Measurements from ENCODE around the gene CCDC33.

The CCDC33 gene

GRCh38 chr15:74235962-74236361 is at the start of gene CCDC33:
Gene CCDC33, plus strand, starts transcription at chr15:74236326. Its CDS starts 394 bp downstream, at chr15:74236720.
- DNase-seq: peak; percentile 79

- DNase-seq: no peak
Measured at GRCh38 chr15:74188216-74188615, 47.9 kb upstream of the CCDC33 start.

DNA sequence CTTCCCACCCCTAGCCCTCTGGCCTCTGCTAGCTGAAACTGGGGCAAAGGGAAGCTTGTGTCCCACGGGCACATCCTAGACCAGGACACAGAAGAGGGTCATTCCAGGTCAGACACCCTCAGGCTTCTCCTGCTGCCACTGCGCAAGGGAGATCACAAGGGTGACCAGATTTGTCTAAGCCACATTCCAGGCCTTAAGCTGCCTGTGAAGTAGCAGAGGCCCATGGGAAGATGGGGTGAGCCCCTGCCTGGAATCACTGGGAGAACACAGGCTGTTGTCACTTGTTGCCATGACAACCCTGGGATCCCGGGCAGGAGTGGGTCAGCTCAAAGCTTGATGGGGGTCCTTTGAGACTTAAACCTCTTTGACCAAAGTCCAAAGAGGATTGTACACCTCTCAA is 44.3 kb upstream of the CCDC33 start:
- no peak for DNase-seq

DNA sequence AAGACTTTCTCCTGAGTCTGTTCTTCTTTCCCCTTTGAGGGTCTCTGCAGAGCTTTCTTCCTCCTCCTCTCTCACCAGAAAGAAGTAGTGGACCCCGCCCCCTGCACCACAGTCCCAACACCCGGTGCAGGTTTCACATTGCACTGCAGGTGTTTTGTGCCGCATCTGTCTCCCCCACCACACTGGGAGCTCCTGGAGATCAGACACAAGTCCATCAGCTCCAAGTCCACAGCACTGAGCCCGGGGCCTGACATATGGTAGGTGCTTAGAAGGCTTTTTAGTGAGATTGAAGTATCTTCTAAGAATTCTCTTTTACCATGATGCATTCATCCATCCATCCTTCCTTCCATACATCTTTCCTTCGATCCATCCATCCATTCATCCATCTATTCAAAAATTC is 43.4 kb upstream of the CCDC33 start:
- DNase-seq: no peak

DNA sequence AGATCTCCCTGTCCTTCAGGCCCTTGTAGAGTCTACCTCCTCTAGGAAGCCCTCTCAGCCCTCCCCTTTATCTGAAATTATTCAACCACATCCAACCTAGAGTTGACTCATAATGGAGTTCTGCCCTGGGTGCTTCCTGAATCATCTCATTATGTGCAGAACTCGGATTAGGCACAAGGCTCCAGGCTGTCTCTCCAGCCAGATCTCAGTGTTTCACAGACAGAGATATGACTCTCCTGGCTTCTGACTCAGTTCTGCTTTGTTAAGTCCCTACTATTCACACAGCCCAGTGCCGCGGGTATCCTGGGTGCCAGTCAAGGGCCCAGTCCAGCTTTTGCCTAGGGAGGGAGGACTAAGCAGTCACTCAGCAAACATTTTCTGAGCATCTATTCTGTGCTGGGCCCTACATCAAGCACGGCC is 42.8 kb upstream of the CCDC33 start:
- DNase-seq: no peak

GRCh38 chr15:74193905-74194304 is 42.2 kb upstream of the CCDC33 start:
- no peak for DNase-seq

DNA sequence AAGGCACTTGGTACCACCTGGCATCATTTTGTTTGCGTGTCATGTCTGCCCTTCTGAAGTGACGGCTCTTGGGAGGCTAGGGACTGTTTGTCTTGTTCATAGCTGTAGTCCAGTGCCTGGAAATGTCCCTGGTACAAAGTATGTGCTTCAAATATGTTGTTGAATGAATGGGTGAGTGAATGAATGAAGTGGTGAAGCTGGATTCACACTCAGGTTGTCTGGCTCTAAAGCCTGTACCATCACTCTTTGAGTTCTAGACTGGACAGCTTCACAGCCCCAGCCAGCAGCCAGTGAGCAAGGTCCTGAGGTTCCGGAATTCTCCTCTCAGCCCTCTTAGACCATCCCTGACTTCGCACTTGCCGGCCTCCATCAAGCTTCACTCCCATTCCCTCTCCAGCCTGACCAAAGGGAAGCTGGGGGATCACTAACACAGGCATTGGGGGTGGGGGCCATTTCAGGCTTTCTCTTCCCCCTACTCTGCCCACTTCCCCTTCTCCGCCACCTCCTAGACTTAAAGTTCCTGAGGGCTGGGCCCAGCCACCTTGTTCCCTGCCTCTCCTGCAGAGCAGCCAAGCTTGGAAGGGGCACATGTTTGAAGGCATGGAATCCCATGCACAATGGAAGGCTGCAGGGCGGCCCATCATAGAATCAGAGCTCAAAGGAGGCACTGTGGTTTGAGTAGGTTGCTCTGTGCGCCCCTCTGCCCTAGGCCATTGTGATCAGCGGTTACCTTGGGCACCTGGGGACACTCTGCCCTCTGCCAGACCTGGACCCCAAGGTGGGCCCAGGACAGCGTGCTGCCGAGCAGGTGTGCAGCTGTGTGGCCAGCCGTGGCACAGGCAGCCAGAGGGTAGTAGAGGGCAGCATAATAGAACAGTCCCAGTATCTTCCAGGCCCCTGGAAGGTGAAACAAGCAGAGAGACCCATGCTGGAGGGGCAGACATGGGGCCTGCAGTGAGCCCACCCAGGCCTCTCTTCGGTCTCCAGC is 41.3 kb upstream of the CCDC33 start:
- DNase-seq: no peak

GRCh38 chr15:74196175-74196574 is 40.0 kb upstream of the CCDC33 start:
- DNase-seq: no peak

GRCh38 chr15:74197176-74197965 is 38.8 kb upstream of the CCDC33 start:
- no peak for DNase-seq

DNA sequence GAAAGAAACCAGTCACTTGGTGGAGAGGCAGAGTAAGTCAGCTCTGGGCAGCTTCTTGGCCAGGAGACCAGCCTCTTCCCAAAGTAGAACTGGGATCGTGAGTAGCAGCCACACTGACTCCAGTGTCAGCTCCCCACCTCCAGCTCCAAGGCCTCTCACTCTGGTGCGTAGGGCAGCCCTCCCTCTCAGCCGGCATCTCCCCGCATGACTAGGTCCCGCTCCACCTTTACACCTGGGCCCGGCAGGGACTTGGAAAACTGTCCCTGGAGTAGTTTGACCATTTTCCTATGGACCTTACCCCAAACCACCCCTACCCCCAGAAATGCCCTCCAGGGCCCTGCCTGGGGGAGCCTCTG is 36.9 kb upstream of the CCDC33 start:
- DNase-seq: no peak

GRCh38 chr15:74200412-74200815 is 35.7 kb upstream of the CCDC33 start:
- DNase-seq: no peak

GRCh38 chr15:74200871-74201419 is 35.2 kb upstream of the CCDC33 start:
- DNase-seq: no peak

DNA sequence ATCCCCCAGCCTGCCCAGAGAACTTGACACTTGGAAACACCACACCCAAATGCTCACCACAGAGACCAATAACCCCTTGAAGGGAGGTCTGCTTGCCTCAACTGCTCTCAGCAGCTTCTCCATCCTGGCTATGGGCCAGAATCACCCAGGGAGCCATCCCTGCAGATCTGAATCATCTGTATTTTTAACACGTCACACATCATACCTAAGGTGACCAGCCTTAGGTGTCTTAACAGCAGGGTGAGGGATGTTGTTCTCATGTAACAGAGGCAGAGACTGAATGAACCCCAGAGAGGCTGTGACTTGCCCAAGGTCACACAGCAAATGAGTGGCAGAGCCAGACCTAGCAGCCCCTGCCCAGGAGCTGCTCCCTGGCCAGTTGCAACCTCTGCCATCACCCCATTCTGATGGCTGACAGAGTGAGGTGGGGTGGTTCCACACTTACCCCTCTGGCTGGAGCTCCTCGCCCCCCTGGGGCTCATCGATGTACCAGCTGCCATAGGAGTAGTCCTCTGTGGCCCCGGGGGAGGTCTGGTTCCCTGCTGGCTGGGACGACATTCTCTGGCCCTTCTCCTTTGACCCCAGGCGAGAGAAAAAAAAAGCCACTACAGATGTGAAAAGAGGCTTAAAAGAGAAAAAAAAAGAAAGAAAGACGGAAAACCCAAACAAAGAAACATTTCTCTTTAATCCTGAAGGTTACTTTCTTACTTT is 34.3 kb upstream of the CCDC33 start:
- DNase-seq: no peak

DNA sequence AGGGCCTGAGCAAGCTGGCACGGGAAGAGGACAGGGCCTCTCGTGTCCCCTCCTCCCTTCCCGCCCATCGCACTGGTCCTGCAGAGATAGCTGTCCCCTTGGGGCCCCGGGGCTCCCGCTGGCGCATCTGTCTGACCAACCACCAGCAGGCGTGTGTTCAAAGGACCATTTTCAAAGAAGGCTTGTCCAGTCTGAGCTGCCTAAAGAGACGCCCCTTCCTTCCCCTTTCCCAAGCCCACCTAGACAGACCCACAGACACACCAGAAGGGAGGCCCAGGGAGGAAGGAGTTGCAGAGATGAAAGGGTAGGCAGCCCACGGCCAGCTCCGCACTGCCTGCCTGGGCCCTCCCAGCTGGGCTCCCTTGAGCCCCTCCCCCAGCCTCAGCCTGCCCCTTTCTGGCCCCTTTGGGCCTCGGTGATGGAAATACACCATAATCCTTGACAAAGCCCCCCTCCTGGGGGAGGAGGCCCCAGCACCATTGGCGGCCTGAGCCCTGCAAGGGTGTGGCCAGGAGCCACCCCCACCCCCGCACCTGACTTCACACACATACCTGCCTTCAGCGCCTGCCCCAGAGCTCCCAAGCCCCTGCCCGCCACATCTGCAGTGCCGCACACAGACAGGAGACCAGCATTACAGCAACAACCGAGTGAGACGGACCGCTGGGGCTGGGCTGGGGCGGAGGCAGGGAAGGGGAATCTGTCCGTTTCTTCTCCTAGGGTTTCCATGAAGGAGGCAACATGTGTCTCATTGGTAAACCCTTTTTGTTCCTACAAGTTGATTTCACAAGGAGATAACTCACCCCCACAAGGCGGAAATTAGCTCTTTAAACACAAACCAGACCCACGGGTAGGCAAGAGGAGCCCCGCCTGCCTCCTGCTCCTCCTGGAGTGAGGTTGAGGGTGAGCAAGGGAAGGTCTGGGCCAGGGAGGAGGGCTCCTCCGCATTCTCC is 33.4 kb upstream of the CCDC33 start, which contains the start of gene STRA6:
STRA6 (minus strand) TSS at position 336 of the 950 bp plus-strand sequence. CDS start 520 bp downstream, outside the sequence.
- DNase-seq: no peak

DNA sequence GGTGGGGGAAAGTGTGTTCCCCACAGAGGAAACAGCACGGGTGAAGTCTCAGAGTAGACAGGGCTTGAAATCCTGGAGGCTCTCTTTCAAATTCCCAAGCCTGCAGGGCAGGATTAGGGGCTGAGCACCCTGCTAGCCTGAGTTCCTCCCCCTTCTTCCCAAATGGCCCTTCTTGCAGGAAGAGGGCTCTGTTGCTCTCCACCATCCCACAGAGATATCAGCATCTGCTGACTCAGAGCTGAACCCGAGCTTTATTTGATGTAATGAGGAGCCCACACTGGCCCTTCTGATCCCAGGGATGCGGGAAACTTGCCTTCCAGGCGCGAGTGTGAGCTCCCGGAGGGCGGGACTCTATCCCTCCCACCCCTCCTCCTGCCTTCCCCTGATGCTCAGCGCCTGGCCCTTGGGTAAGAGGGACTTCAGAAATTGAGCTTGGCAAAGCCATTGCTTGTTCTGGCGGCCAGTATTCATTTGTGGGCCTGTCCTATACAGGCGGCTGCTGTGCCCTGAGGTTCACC is 32.2 kb upstream of the CCDC33 start:
- no peak for DNase-seq

GRCh38 chr15:74205582-74205947 is 30.6 kb upstream of the CCDC33 start:
- no peak for DNase-seq

DNA sequence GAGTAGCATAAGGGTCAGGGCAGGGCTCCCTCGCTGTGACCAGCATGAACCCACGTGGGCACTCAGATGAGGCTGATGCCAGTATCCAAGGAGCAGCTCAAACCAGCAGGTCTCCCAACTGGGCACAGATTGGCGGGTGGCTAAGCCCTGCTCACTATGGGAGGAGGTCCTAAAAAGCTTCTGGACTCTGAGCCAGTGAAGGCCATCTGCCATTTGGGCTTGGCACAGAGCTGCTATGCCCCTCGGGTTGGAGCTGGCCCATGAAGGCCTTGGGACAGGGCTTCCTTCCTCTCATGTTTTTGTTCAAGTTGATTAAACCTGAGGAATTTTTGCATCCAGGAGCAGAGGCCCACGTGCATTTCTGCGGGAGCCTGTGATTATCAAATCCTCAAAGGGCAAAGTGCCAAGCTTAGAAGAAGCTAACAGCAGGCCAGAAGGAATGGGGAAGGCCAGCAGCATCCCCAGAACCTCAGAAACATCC is 29.3 kb upstream of the CCDC33 start:
- DNase-seq: no peak

GRCh38 chr15:74207652-74208440 is 28.3 kb upstream of the CCDC33 start:
- DNase-seq: no peak

- DNase-seq: no peak
Measured at GRCh38 chr15:74208496-74208895, 27.6 kb upstream of the CCDC33 start.

- no peak for DNase-seq
Measured at GRCh38 chr15:74208901-74209559, 27.1 kb upstream of the CCDC33 start.
